Suprapubic skin (tissue), 4 donors: ENCODE measurements around the gene ACE. TPM values are rescaled to one million over a fixed set of nuclear protein-coding genes. Genes with fewer than 3 reads are reported as not detected.

Experiments used
- DNase-seq, 2 donors: peaks; one replicate each; pipeline ENCODE4 v3.0.0-alpha.2; 2019; ENCODE audit warnings: low spot score in 2 of 2
- H3K27ac ChIP-seq: fragments of 200-600 bp; sonication (generic); one replicate; pipeline ENCODE4 v1.5.1; 2019
- H3K27me3 ChIP-seq: fragments of 200-600 bp; sonication (generic); one replicate; pipeline ENCODE4 v1.5.1; 2019
- H3K36me3 ChIP-seq: fragments of 200-600 bp; sonication (generic); one replicate; pipeline ENCODE4 v1.5.1; 2019
- H3K4me1 ChIP-seq: fragments of 200-600 bp; sonication (generic); one replicate; pipeline ENCODE4 v1.5.1; 2019
- H3K4me3 ChIP-seq: fragments of 200-600 bp; sonication (generic); one replicate; pipeline ENCODE4 v1.5.1; 2019; ENCODE audit warnings: mild to moderate bottlenecking
- H3K9me3 ChIP-seq: fragments of 200-600 bp; sonication (generic); one replicate; pipeline ENCODE4 v1.5.1; 2019
- EP300 ChIP-seq: sonication (generic); formaldehyde crosslinking; IDR thresholded peaks from one replicate; pipeline ENCODE4 v1.6.1; 2017; ENCODE audit warnings: antibody characterized with exemption
- POLR2A ChIP-seq, 2 donors: fragments of 450-650 bp; IDR thresholded peaks; one replicate each; pipeline ENCODE4 v1.6.1; 2017; ENCODE audit warnings: antibody characterized with exemption in 2 of 2, mild to moderate bottlenecking in 2 of 2, moderate library complexity in 2 of 2
- POLR2AphosphoS5 ChIP-seq, 3 donors: sonication (generic); formaldehyde crosslinking; IDR thresholded peaks; one replicate each; pipeline ENCODE4 v1.6.1; 2017; ENCODE audit warnings: antibody characterized with exemption in 3 of 3
- WGBS: methylation state at CpG from one replicate; pipeline ENCODE4 v1.1.5; 2018; 5-methylcytosine and 5-hydroxymethylcytosine counted together
- total RNA-seq, 4 donors: library from RNA; depleted of rRNA; stranded (reverse); fragments of >200 nt; gene quantifications; one replicate each; pipeline ENCODE4 v1.1.0, GENCODE V29; 2016
- TF ChIP-seq, protein P1 (sequence below), 2 donors: fragments of 200-600 bp in 1 of 2; fragments of 450-650 bp in 1 of 2; sonication (generic) in 1 of 2; IDR thresholded peaks; one replicate each; pipeline ENCODE4 v1.5.1; 2016 to 2019; ENCODE audit warnings: antibody characterized with exemption in 2 of 2, mild to moderate bottlenecking in 1 of 2, moderate library complexity in 1 of 2

ACE gene
- total RNA-seq, 4 donors from 2014 or later = 0.79 to 6.3 (median 4.0) TPM

- no peak overlapping the region for H3K4me3 ChIP-seq
These were observed 54.4 kb downstream of the ACE start for GRCh38 chr17:63531022-63531965.

DNA sequence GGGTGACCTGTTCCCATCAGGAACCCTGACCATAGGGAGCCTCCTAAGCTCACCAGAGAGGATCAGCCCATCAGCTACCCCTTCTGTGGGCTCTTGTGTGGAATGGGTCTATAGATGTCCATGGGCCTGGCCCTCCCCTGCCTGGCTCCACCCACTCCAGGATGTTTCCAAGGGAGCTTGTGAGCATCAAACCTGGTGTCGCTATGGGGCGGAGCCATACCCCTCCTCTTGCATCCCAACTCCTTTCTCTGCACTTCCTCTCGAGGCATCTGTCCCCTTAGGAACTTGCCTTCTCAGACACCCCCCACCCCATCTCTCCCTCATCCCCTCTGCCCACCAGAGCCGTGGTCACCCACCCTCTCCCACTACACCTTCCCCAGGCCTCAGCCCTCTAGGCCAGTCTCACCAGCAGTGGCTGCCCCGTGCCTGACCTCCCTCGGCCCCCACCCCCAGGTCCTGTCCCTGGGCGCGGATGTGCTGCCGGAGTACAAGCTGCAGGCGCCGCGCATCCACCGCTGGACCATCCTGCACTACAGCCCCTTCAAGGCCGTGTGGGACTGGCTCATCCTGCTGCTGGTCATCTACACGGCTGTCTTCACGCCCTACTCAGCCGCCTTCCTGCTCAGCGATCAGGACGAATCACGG, 56.7 kb downstream of the ACE start:
- Histone ChIP-seq H3K4me3 (no peak overlapping the region), H3K27me3 (peaks cover 20% of the 10 kb centered on the region), H3K27ac (no peak overlapping the region), H3K9me3 (no peaks in the 10 kb centered on the region), H3K4me1 (peaks cover 8% of the 10 kb centered on the region), H3K36me3 (no peaks in the 10 kb centered on the region)
- WGBS = 89% methylated on average over 20 of the region's 20 CpGs
- no peak for DNase-seq
- TF ChIP-seq, protein P1, sequence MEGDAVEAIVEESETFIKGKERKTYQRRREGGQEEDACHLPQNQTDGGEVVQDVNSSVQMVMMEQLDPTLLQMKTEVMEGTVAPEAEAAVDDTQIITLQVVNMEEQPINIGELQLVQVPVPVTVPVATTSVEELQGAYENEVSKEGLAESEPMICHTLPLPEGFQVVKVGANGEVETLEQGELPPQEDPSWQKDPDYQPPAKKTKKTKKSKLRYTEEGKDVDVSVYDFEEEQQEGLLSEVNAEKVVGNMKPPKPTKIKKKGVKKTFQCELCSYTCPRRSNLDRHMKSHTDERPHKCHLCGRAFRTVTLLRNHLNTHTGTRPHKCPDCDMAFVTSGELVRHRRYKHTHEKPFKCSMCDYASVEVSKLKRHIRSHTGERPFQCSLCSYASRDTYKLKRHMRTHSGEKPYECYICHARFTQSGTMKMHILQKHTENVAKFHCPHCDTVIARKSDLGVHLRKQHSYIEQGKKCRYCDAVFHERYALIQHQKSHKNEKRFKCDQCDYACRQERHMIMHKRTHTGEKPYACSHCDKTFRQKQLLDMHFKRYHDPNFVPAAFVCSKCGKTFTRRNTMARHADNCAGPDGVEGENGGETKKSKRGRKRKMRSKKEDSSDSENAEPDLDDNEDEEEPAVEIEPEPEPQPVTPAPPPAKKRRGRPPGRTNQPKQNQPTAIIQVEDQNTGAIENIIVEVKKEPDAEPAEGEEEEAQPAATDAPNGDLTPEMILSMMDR (IDR thresholded peaks at IDR 0.05) = no peak
- TF ChIP-seq POLR2AphosphoS5 (IDR thresholded peaks at IDR 0.05) (no peak), POLR2A (IDR thresholded peaks at IDR 0.05) (no peak), EP300 (no peak)

More at GRCh38 chr17:63531022-63531965, 54.4 kb downstream of the ACE start:
- Histone ChIP-seq H3K36me3 (no peaks in the 10 kb centered on the region), H3K27me3 (peaks cover 14% of the 10 kb centered on the region), H3K4me1 (no peaks in the 10 kb centered on the region), H3K9me3 (no peaks in the 10 kb centered on the region), H3K27ac (no peak overlapping the region)
- DNase-seq = no peak
- WGBS = 80% methylated on average over 4 of the region's 10 CpGs
- TF ChIP-seq POLR2AphosphoS5 (IDR thresholded peaks at IDR 0.05) (no peak), EP300 (no peak)

DNA sequence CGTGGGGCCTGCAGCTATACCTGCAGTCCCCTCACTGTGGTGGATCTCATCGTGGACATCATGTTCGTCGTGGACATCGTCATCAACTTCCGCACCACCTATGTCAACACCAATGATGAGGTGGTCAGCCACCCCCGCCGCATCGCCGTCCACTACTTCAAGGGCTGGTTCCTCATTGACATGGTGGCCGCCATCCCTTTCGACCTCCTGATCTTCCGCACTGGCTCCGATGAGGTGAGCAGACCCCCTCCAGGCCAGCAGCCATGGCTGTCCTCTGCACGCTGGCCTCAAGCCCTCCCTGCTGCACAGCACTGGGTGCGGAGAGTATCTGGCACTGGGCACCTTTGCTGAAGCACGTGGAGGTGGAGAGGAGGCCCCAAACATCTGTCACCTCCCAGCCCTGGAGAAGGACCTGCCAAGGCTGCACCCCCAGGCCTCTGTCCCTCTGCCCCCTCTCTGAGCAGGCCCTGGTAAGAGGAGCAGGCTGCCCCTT, 57.3 kb downstream of the ACE start:
- no peak overlapping the region for H3K27ac ChIP-seq
- no peak overlapping the region for H3K4me3 ChIP-seq
- H3K36me3 ChIP-seq = no peaks in the 10 kb centered on the region
- WGBS = 94% methylated on average over 16 of the region's 17 CpGs
- peaks cover 10% of the 10 kb centered on the region for H3K4me1 ChIP-seq
- no peaks in the 10 kb centered on the region for H3K9me3 ChIP-seq
- H3K27me3 ChIP-seq = peaks cover 26% of the 10 kb centered on the region
- no peak for TF ChIP-seq POLR2AphosphoS5 (IDR thresholded peaks at IDR 0.05)
- no peak for DNase-seq

DNA sequence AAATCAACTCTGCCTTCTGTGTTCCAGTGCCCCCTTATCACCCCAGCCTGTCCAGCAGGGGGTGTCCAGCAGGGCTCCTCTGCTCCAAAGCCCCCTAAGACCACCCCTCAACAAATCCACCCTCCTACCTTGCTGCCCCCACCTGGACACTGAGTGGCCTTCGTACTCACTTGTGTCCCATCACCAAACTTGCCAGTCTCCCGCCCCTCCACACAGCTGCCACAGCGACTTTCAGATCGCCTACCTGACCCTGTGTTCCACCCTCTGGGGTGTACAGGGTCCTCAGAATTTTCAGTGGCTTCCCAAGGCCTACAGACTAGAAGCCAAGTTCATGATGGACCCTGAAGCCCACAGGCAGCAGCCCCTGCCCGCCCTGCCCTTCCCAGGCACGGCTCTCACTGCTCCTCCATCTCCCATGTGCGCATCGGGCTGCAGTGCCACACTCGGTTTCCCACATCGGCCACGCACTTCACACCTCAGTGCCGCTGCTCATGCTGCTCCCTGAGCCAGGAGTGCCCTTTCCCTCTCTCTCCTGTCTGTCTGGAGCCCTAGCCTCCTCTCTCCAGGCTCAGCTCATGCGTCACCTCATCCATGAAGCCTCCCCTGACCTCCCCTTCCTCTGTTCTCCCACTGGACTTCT, 58.1 kb downstream of the ACE start:
- H3K4me3 ChIP-seq = no peak overlapping the region
- H3K9me3 ChIP-seq = no peaks in the 10 kb centered on the region
- TF ChIP-seq POLR2AphosphoS5 (IDR thresholded peaks at IDR 0.05) (no peak), EP300 (no peak), POLR2A (IDR thresholded peaks at IDR 0.05) (no peak)
- TF ChIP-seq, protein P1 (IDR thresholded peaks at IDR 0.05) = no peak
- no peaks in the 10 kb centered on the region for H3K36me3 ChIP-seq
- DNase-seq = no peak
- H3K27ac ChIP-seq = no peak overlapping the region
- H3K27me3 ChIP-seq = peaks cover 34% of the 10 kb centered on the region
- WGBS = 84% methylated on average over 13 of the region's 13 CpGs
- H3K4me1 ChIP-seq = peaks cover 10% of the 10 kb centered on the region

- DNase-seq = no peak
- no peaks in the 10 kb centered on the region for H3K9me3 ChIP-seq
- H3K27ac ChIP-seq = no peak overlapping the region
- no peaks in the 10 kb centered on the region for H3K36me3 ChIP-seq
- H3K4me3 ChIP-seq = no peak overlapping the region
- TF ChIP-seq POLR2AphosphoS5 (IDR thresholded peaks at IDR 0.05) (no peak), POLR2A (IDR thresholded peaks at IDR 0.05) (no peak), EP300 (no peak)
- TF ChIP-seq, protein P1 (IDR thresholded peaks at IDR 0.05) = no peak
- WGBS = 89% methylated on average over 20 of the region's 24 CpGs
- H3K4me1 ChIP-seq = peaks cover 10% of the 10 kb centered on the region
- H3K27me3 ChIP-seq = peaks cover 36% of the 10 kb centered on the region
These were observed 58.8 kb downstream of the ACE start for GRCh38 chr17:63535640-63536039.
